H9 (cell line): ENCODE data around the gene THAP3. TPM values are rescaled to one million over a fixed set of nuclear protein-coding genes. Genes with fewer than 3 reads are reported as not detected.

Experiments used
- DNase-seq: peaks from one replicate; pipeline ENCODE4 v3.0.0-alpha.2; 2017
- H2AFZ ChIP-seq: one replicate; pipeline ENCODE4 v1.6.1; 2013; ENCODE audit warnings: mild to moderate bottlenecking, low read length, control low read depth, moderate library complexity
- H2AK5ac ChIP-seq: 2 replicates; pipeline ENCODE4 v1.6.1; 2013; ENCODE audit warnings: low read length, control low read depth, mixed read lengths; ENCODE audit not compliant: insufficient read length
- H2BK120ac ChIP-seq: one replicate; pipeline ENCODE4 v1.6.1; 2013; ENCODE audit warnings: low read depth, mild to moderate bottlenecking, low read length, control low read depth, inconsistent platforms; ENCODE audit not compliant: poor library complexity, severe bottlenecking
- H2BK12ac ChIP-seq: 2 replicates; pipeline ENCODE4 v1.6.1; 2013; ENCODE audit warnings: low read length, control low read depth, mixed read lengths, low read depth; ENCODE audit not compliant: insufficient read length
- H2BK15ac ChIP-seq: 2 replicates; pipeline ENCODE4 v1.6.1; 2013; ENCODE audit warnings: low read depth, low read length, control low read depth
- H2BK20ac ChIP-seq: one replicate; pipeline ENCODE4 v1.6.1; 2013; ENCODE audit warnings: low read depth, mild to moderate bottlenecking, low read length, control low read depth, inconsistent platforms; ENCODE audit not compliant: poor library complexity, severe bottlenecking
- H2BK5ac ChIP-seq: 2 replicates; pipeline ENCODE4 v1.6.1; 2013; ENCODE audit warnings: low read length, control low read depth, mixed read lengths; ENCODE audit not compliant: insufficient read length
- H3K14ac ChIP-seq: 2 replicates; pipeline ENCODE4 v1.6.1; 2013; ENCODE audit warnings: low read length, control low read depth; ENCODE audit not compliant: insufficient read depth
- H3K18ac ChIP-seq: 2 replicates; pipeline ENCODE4 v1.6.1; 2013; ENCODE audit warnings: low read depth, mild to moderate bottlenecking, mixed read lengths, low read length, control low read depth; ENCODE audit not compliant: insufficient read length
- H3K23ac ChIP-seq: 2 replicates; pipeline ENCODE4 v1.6.1; 2013; ENCODE audit warnings: low read length, control low read depth, mixed read lengths, low read depth; ENCODE audit not compliant: insufficient read length
- H3K23me2 ChIP-seq: 2 replicates; pipeline ENCODE4 v1.6.1; 2013; ENCODE audit warnings: low read depth, mild to moderate bottlenecking, mixed read lengths, low read length, control low read depth; ENCODE audit not compliant: insufficient read length, poor library complexity, severe bottlenecking
- H3K27ac ChIP-seq: 2 replicates; pipeline ENCODE4 v1.5.1; 2013; ENCODE audit warnings: low read length, control low read depth, mixed read lengths, low read depth; ENCODE audit not compliant: insufficient read length
- H3K27me3 ChIP-seq: 2 replicates; pipeline ENCODE4 v1.6.1; 2013; ENCODE audit warnings: low read length, control low read depth, inconsistent platforms; ENCODE audit not compliant: insufficient read depth
- H3K4ac ChIP-seq: 2 replicates; pipeline ENCODE4 v1.6.1; 2013; ENCODE audit warnings: low read depth, mild to moderate bottlenecking, control low read depth, inconsistent platforms, low read length, moderate library complexity
- H3K4me1 ChIP-seq: 2 replicates; pipeline ENCODE4 v1.6.1; 2013; ENCODE audit warnings: low read length, control low read depth, inconsistent platforms; ENCODE audit not compliant: insufficient read depth
- H3K4me2 ChIP-seq: 2 replicates; pipeline ENCODE4 v1.6.1; 2013; ENCODE audit warnings: low read length, control low read depth, mixed read lengths; ENCODE audit not compliant: insufficient read length, insufficient read depth
- H3K56ac ChIP-seq: 2 replicates; pipeline ENCODE4 v1.6.1; 2013; ENCODE audit warnings: low read depth, mild to moderate bottlenecking, mixed read lengths, low read length, control low read depth; ENCODE audit not compliant: insufficient read length
- H3K79me1 ChIP-seq: 2 replicates; pipeline ENCODE4 v1.6.1; 2013; ENCODE audit warnings: low read depth, mild to moderate bottlenecking, moderate library complexity, low read length, control low read depth, inconsistent platforms; ENCODE audit not compliant: insufficient read depth, poor library complexity, severe bottlenecking
- H3K79me2 ChIP-seq: 2 replicates; pipeline ENCODE4 v1.6.1; 2013; ENCODE audit warnings: low read length, control low read depth, inconsistent platforms; ENCODE audit not compliant: insufficient read depth
- H3K9ac ChIP-seq: 2 replicates; pipeline ENCODE4 v1.6.1; 2013; ENCODE audit warnings: low read length, control low read depth, mixed read lengths; ENCODE audit not compliant: insufficient read length; ENCODE audit errors: extremely low read depth
- H3K9me3 ChIP-seq: one replicate; pipeline ENCODE4 v1.6.1; 2013; ENCODE audit warnings: low read depth, low read length, inconsistent platforms; ENCODE audit not compliant: control insufficient read depth
- H3T11ph ChIP-seq: one replicate; pipeline ENCODE4 v1.6.1; 2013; ENCODE audit warnings: mild to moderate bottlenecking, low read length, control low read depth, inconsistent platforms
- H4K20me1 ChIP-seq: one replicate; pipeline ENCODE4 v1.6.1; 2013; ENCODE audit not compliant: control insufficient read depth, insufficient read length, insufficient read depth
- H4K5ac ChIP-seq: 2 replicates; pipeline ENCODE4 v1.6.1; 2013; ENCODE audit warnings: low read depth, mild to moderate bottlenecking, mixed read lengths, low read length, control low read depth; ENCODE audit not compliant: insufficient read length
- H4K8ac ChIP-seq: replicated peaks from 2 replicates; pipeline ENCODE4 v1.6.1; 2013; ENCODE audit warnings: low read length, control low read depth, mixed read lengths, low read depth; ENCODE audit not compliant: insufficient read length
- H4K91ac ChIP-seq: 2 replicates; pipeline ENCODE4 v1.6.1; 2013; ENCODE audit warnings: low read depth, mild to moderate bottlenecking, moderate library complexity, mixed read lengths, low read length, control low read depth; ENCODE audit not compliant: insufficient read length
- H3K27ac Mint-ChIP-seq, 3 experiments: 2 replicates in 2 of 3; 3 replicates in 1 of 3; pipeline ENCODE4 v1.8.0; 2020 to 2021; ENCODE audit warnings: mixed read lengths in 3 of 3, mild to moderate bottlenecking in 1 of 3, moderate library complexity in 1 of 3
- H3K27me3 Mint-ChIP-seq: 2 replicates; pipeline ENCODE4 v1.8.0; 2021; ENCODE audit warnings: low read depth, mild to moderate bottlenecking, moderate library complexity, mixed read lengths
- H3K36me3 Mint-ChIP-seq, 3 experiments: 2 replicates in 2 of 3; 3 replicates in 1 of 3; pipeline ENCODE4 v1.8.0; 2020 to 2021; ENCODE audit warnings: low read depth in 3 of 3, mixed read lengths in 3 of 3; ENCODE audit not compliant: insufficient read depth in 1 of 3
- H3K4me1 Mint-ChIP-seq, 2 experiments: 2 replicates each; pipeline ENCODE4 v1.8.0; 2020; ENCODE audit warnings: mixed read lengths in 2 of 2
- H3K4me3 Mint-ChIP-seq, 2 experiments: 2 replicates in 1 of 2; 3 replicates in 1 of 2; pipeline ENCODE4 v1.8.0; 2020 to 2021; ENCODE audit warnings: mild to moderate bottlenecking in 2 of 2, mixed read lengths in 2 of 2, moderate library complexity in 1 of 2
- H3K9me3 Mint-ChIP-seq, 2 experiments: 2 replicates in 1 of 2; 3 replicates in 1 of 2; pipeline ENCODE4 v1.8.0; 2020; ENCODE audit warnings: mild to moderate bottlenecking in 2 of 2, mixed read lengths in 2 of 2, moderate library complexity in 1 of 2
- CTCF ChIP-seq: fragments of 200-600 bp; sonication (generic); conservative IDR thresholded peaks from 3 replicates; pipeline ENCODE4 v1.8.0; 2021; ENCODE audit warnings: antibody characterized with exemption, mild to moderate bottlenecking
- WGBS: extraction: QIAGEN DNeasy Blood & Tissue Kit; methylation state at CpG from one replicate; pipeline ENCODE4 v1.1.7; 2013; ENCODE audit warnings: missing lambda C conversion rate, low lambda C conversion rate, mixed read lengths; ENCODE audit not compliant: insufficient read length; ENCODE audit errors: extremely low coverage; 5-methylcytosine and 5-hydroxymethylcytosine counted together
- total RNA-seq: library from RNA; stranded (reverse); gene quantifications from 2 replicates; pipeline ENCODE4 v1.2.1, GENCODE V29; 2021

THAP3 gene
- total RNA-seq, 1 experiment from 2014 or later: 15.3 TPM

- no peaks in the 10 kb centered on the region for H3K9me3 Mint-ChIP-seq
- no peak for TF ChIP-seq CTCF
Observed at GRCh38 chr1:6630027-6630426, 5.4 kb downstream of the THAP3 start.

More at GRCh38 chr1:6630027-6630426, 5.4 kb downstream of the THAP3 start:
- H3K4me2 ChIP-seq: no peak overlapping the region
- H3K4ac ChIP-seq: no peak overlapping the region
- no peak overlapping the region for H3K18ac ChIP-seq
- no CpG with 5 or more reads among the region's 8 CpGs for WGBS
- H2BK5ac ChIP-seq: no peak overlapping the region
- H2BK120ac ChIP-seq: no peak overlapping the region
- Mint-ChIP-seq H3K36me3 (peaks cover 18 to 72% (median 58%) of the 10 kb centered on the region in 3 experiments), H3K27ac (peak overlapping the region in 2 of 3 experiments; percentile 48 to 77; a peak in 2 of 7 replicates), H3K4me3 (no peak overlapping the region), H3K4me1 (peaks cover 0 to 8% of the 10 kb centered on the region in 2 experiments; a peak in 2 of 4 replicates), H3K27me3 (no peaks in the 10 kb centered on the region)
- no peak overlapping the region for H3K9ac ChIP-seq
- H3K79me1 ChIP-seq: no peaks in the 10 kb centered on the region
- H2BK20ac ChIP-seq: no peak overlapping the region
- H4K91ac ChIP-seq: no peak overlapping the region
- H3K14ac ChIP-seq: no peak overlapping the region
- H3K79me2 ChIP-seq: 0 out of 2 replicates have a peak, but pooled peaks cover 2% of the 10 kb centered on the region
- no peak overlapping the region for H2AFZ ChIP-seq
- no peak overlapping the region for H3K27ac ChIP-seq
- H3K9me3 ChIP-seq: no peaks in the 10 kb centered on the region
- H2BK15ac ChIP-seq: no peak overlapping the region
- H3K27me3 ChIP-seq: no peaks in the 10 kb centered on the region
- no peaks in the 10 kb centered on the region for H4K20me1 ChIP-seq
- H3T11ph ChIP-seq: no peak overlapping the region
- no peaks in the 10 kb centered on the region for H3K4me1 ChIP-seq
- no peaks in the 10 kb centered on the region for H3K23me2 ChIP-seq
- H4K8ac ChIP-seq: no peak overlapping the region
- DNase-seq: no peak
- no peak overlapping the region for H4K5ac ChIP-seq
- no peak overlapping the region for H2BK12ac ChIP-seq
- H3K56ac ChIP-seq: no peak overlapping the region
- H2AK5ac ChIP-seq: no peak overlapping the region
- no peak overlapping the region for H3K23ac ChIP-seq
